ENCODE measurements around the gene FNIP2.
"Not testable (repeated sequence)": the region's sequence is repeated elsewhere in the genome, so short reads cannot be mapped to it uniquely, and the experiment has no call there.

The FNIP2 gene

GRCh38 chr4:158956918-158957317, 188.1 kb downstream of the FNIP2 start:
- not testable (repeated sequence) for DNase-seq (ENCODE audit: low read depth)
